ENCODE data around the gene RBM26.
A peak's percentile ranks its signal among the peaks of the same experiment; 100 is the strongest.

Gene RBM26

GRCh38 chr13:79423801-79424642, 18.0 kb upstream of the RBM26 start:
- no peaks in the 10 kb centered on the region for H3K9me3 ChIP-seq
- H3K27me3 ChIP-seq = no peaks in the 10 kb centered on the region
- H3K4me1 ChIP-seq = peaks cover 23% of the 10 kb centered on the region
- H3K36me3 ChIP-seq = no peaks in the 10 kb centered on the region
- no peak for TF ChIP-seq Cebpa-rat (IDR thresholded peaks at IDR 0.05)
- H3K4me3 ChIP-seq = no peak overlapping the region
- no peaks in the 10 kb centered on the region for H4K20me1 ChIP-seq
- H3K4me2 ChIP-seq = no peak overlapping the region
- H3K9ac ChIP-seq = no peak overlapping the region
- H3K27ac ChIP-seq = no peak overlapping the region

DNA sequence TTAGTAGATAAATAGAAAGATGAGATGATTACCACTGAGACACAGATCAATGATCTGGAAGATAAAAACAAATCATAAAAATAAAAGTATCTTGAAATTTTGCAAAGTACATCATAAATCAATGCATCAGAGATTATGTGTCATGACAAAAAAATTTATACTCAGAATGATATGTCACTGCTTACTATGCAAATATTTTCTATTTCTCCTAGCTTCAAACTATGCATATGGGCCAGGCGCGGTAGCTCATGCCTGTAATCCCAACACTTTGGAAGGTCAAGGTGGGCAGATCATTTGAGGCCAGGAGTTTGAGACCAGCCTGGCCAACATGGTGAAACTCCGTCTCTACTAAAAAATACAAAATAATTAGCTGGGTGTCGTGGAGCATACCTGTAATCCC, 17.3 kb upstream of the RBM26 start:
- no peak overlapping the region for H3K9ac ChIP-seq
- H3K4me1 ChIP-seq = peaks cover 16% of the 10 kb centered on the region
- no peak for TF ChIP-seq Cebpa-rat (IDR thresholded peaks at IDR 0.05)
- H3K27me3 ChIP-seq = no peaks in the 10 kb centered on the region
- H3K27ac ChIP-seq = no peak overlapping the region
- H3K9me3 ChIP-seq = no peaks in the 10 kb centered on the region
- H3K4me2 ChIP-seq = no peak overlapping the region
- no peak overlapping the region for H3K4me3 ChIP-seq
- H4K20me1 ChIP-seq = no peaks in the 10 kb centered on the region
- H3K36me3 ChIP-seq = no peaks in the 10 kb centered on the region

GRCh38 chr13:79419365-79419764, 13.3 kb upstream of the RBM26 start:
- no peaks in the 10 kb centered on the region for H3K9me3 ChIP-seq
- no peak overlapping the region for H3K9ac ChIP-seq
- H3K27ac ChIP-seq = no peak overlapping the region
- TF ChIP-seq Cebpa-rat (IDR thresholded peaks at IDR 0.05) = no peak
- H3K4me1 ChIP-seq = no peaks in the 10 kb centered on the region
- no peak overlapping the region for H3K4me3 ChIP-seq
- no peaks in the 10 kb centered on the region for H3K27me3 ChIP-seq
- no peak overlapping the region for H3K4me2 ChIP-seq
- no peaks in the 10 kb centered on the region for H3K36me3 ChIP-seq
- no peaks in the 10 kb centered on the region for H4K20me1 ChIP-seq

DNA sequence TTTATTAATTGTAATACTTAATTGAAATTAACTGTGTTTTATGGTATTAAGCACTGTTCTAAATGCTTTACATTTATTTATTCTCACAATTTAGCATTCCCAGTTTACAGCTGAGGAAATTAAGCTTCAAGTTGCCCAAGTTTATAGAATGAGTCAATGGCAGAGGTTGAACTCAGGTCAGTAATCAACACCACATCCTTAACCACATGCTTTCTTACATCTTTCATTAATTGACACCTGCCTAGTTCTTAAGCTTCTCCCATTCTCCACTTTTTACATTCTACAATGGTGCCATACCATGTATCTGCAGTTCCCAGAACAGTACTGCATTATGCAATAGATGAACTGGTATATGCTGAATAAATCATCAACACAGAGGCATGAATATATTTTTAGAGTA, 11.7 kb upstream of the RBM26 start:
- no peaks in the 10 kb centered on the region for H3K4me1 ChIP-seq
- H3K27ac ChIP-seq = no peak overlapping the region
- H3K9me3 ChIP-seq = no peaks in the 10 kb centered on the region
- H3K27me3 ChIP-seq = no peaks in the 10 kb centered on the region
- H3K4me2 ChIP-seq = no peak overlapping the region
- H3K9ac ChIP-seq = no peak overlapping the region
- no peaks in the 10 kb centered on the region for H4K20me1 ChIP-seq
- H3K4me3 ChIP-seq = no peak overlapping the region
- 0 out of 2 replicates have a peak, but pooled peaks cover 5% of the 10 kb centered on the region for H3K36me3 ChIP-seq
- no peak for TF ChIP-seq Cebpa-rat (IDR thresholded peaks at IDR 0.05)

GRCh38 chr13:79413521-79413920, 7.5 kb upstream of the RBM26 start:
- 0 out of 2 replicates have a peak, but pooled peaks cover 5% of the 10 kb centered on the region for H3K36me3 ChIP-seq
- H3K9ac ChIP-seq = no peak overlapping the region
- no peaks in the 10 kb centered on the region for H3K27me3 ChIP-seq
- H3K4me3 ChIP-seq = no peak overlapping the region
- TF ChIP-seq Cebpa-rat (IDR thresholded peaks at IDR 0.05) = no peak
- H3K9me3 ChIP-seq = no peaks in the 10 kb centered on the region
- H3K4me2 ChIP-seq = no peak overlapping the region
- no peak overlapping the region for H3K27ac ChIP-seq
- no peaks in the 10 kb centered on the region for H4K20me1 ChIP-seq
- H3K4me1 ChIP-seq = peaks cover 6% of the 10 kb centered on the region; the same call in 1 of the 2 replicates

DNA sequence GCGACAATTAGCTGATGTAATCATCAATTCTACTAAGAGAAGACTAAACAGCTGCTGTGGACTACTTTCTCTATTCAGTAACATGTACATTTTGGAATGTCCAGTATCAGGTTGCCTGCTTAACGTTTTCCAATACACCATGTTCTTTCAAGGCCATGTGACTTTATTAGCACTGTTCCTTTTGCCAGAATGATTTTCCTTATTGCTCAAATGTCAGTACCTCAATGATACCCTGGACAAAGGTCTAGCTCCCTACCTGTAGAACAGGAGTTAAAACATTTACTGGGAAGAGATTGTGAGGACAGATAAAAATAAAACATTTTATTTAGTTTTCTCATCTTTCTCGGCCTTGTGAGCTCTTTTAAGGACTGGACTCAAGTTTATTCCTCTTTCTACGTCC, 3.8 kb upstream of the RBM26 start:
- Histone ChIP-seq H3K27me3 (no peaks in the 10 kb centered on the region), H3K4me3 (no peak overlapping the region), H3K27ac (no peak overlapping the region), H4K20me1 (peaks cover 6% of the 10 kb centered on the region), H3K4me2 (no peak overlapping the region), H3K4me1 (peaks cover 19% of the 10 kb centered on the region), H3K36me3 (0 out of 2 replicates have a peak, but pooled peaks cover 5% of the 10 kb centered on the region), H3K9me3 (no peaks in the 10 kb centered on the region), H3K9ac (no peak overlapping the region)
- TF ChIP-seq Cebpa-rat (IDR thresholded peaks at IDR 0.05) = no peak

DNA sequence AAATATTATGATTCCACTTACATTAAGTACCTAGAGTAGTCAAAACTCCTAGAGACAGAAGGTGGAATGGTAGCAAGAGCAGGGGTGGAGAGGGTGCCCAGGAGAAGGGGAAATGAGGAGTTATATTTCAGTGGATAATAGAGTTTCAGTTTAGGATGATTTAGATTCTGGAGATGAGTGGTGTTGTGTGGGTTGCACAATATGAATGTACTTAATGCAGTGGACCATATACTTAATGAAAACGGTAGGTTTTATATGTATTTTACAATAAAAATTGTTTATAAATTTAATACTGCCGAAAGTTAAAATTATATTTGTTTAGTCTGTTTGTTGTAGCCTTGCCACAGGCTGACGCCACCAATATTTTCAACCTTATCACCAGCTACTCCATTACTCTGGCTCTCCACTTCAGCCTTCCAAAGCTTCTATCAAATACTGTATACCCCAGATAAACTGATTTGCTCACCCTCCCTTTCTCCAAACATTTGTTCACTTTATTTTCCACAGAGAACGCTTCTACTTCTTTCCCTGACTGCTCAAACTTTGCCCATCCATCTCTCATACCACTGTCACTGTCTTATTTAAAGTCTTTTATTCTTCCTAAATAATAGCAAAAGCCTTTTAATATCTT, 1.4 kb upstream of the RBM26 start:
- H3K4me3 ChIP-seq = peak overlapping the region; percentile 88; the same call in 1 of the 2 replicates
- H3K27me3 ChIP-seq = no peaks in the 10 kb centered on the region
- no peaks in the 10 kb centered on the region; the same call in 1 of the 2 replicates for H3K36me3 ChIP-seq
- H4K20me1 ChIP-seq = peaks cover 30% of the 10 kb centered on the region
- 0 out of 2 replicates have a peak overlapping the region, but pooled peaks have one; percentile 98 for H3K9ac ChIP-seq
- no peak overlapping the region for H3K27ac ChIP-seq
- no peak for TF ChIP-seq Cebpa-rat (IDR thresholded peaks at IDR 0.05)
- H3K4me2 ChIP-seq = peak overlapping the region; percentile 80
- no peaks in the 10 kb centered on the region for H3K9me3 ChIP-seq
- peaks cover 40% of the 10 kb centered on the region for H3K4me1 ChIP-seq

DNA sequence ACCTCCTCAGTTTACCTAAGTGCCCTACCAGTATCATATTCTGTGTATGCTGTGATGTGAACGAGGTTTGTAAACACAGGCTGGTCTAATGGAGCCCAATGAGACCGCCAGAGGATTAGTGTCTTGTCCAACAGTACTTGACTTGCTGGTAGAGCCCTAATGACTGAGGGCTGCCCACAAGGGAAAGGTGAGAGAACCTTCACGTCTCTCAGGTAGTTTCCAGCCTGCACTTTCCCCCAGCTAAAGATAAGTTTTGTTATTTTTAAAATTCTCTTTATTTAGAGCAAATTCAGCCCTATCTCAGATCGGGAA, 498 bp upstream of the RBM26 start:
- Histone ChIP-seq H3K36me3 (peaks cover under 1% of the 10 kb centered on the region; the same call in 1 of the 2 replicates), H3K4me2 (peak overlapping the region; percentile 80), H3K4me1 (peaks cover 49% of the 10 kb centered on the region), H3K27ac (peak overlapping the region; percentile 98), H3K9ac (peak overlapping the region; percentile 98), H3K27me3 (no peaks in the 10 kb centered on the region), H3K4me3 (peak overlapping the region; percentile 88), H4K20me1 (peaks cover 39% of the 10 kb centered on the region), H3K9me3 (no peaks in the 10 kb centered on the region)
- TF ChIP-seq Cebpa-rat (IDR thresholded peaks at IDR 0.05) = no peak

- no peak for TF ChIP-seq Cebpa-rat (IDR thresholded peaks at IDR 0.05)
- Histone ChIP-seq H3K27ac (peak overlapping the region; percentile 98), H3K9ac (peak overlapping the region; percentile 98), H3K9me3 (no peaks in the 10 kb centered on the region), H3K36me3 (peaks cover 10% of the 10 kb centered on the region; the same call in 1 of the 2 replicates), H3K27me3 (no peaks in the 10 kb centered on the region), H3K4me3 (peak overlapping the region; percentile 88), H3K4me1 (peaks cover 52% of the 10 kb centered on the region), H4K20me1 (peaks cover 50% of the 10 kb centered on the region), H3K4me2 (peak overlapping the region; percentile 93)
Observed at GRCh38 chr13:79405501-79405830, 589 bp downstream of the RBM26 start.

DNA sequence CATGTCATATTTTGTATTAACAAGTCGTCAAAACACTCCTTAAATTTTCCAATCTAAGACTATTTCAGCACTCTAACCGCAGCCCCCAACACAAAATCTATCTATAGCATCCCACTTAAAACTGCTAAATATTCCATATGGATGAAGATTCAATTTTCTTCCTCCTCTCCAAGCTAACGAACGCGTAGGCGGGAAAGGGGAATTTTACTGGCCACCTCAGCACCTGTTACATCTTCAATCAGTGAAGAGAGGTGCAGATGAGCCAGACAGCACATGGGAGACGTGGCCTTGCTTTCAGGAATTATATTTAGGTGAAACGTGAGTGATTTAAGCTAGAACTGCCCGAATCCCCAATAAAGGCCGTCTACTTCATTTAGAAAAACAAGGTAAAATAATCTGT, 1.1 kb downstream of the RBM26 start:
- TF ChIP-seq Cebpa-rat (IDR thresholded peaks at IDR 0.05) = no peak
- peak overlapping the region; percentile 93 for H3K4me2 ChIP-seq
- H4K20me1 ChIP-seq = peaks cover 54% of the 10 kb centered on the region
- H3K9me3 ChIP-seq = no peaks in the 10 kb centered on the region
- peak overlapping the region; percentile 88 for H3K4me3 ChIP-seq
- H3K9ac ChIP-seq = peak overlapping the region; percentile 98
- peaks cover 52% of the 10 kb centered on the region for H3K4me1 ChIP-seq
- peak overlapping the region; percentile 98 for H3K27ac ChIP-seq
- no peaks in the 10 kb centered on the region for H3K27me3 ChIP-seq
- H3K36me3 ChIP-seq = peaks cover 15% of the 10 kb centered on the region; the same call in 1 of the 2 replicates

All from BLaER1 (cell line).